ENCODE results near the gene MAST4. TPM values are rescaled to one million over a fixed set of nuclear protein-coding genes. Genes with fewer than 3 reads are reported as not detected.

MAST4 gene
- total RNA-seq, 1 experiment from 2014 or later: 10.9 TPM

DNA sequence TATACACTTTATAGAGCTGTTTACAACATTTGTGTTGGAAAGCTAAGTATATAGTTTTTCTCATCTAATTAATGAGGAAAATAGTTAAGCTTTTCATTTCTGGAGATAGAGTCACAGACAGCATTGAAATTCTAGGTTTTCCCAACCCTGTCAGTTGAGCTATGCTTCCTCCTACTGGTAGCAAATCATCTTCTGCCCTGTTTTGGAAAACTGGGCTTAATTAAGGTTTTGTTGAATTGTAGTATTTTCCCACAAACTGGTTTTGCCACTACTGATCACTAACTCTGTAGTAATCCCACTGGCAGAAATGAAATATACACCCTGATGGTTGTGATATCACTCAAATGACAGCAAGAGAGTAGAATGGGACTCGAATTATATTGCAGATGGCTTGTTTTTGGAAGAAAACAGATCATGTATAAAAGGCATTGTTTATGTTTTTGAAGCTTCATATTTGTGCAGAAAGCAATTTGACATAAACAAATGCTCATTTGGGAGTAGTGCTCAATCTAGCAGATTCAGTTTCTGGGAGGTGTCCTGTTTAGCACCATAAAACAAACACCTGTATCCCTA is 553.8 kb downstream of the MAST4 start:
- no peak for DNase-seq
- CTCF ChIA-PET: interaction anchor here (0.6 to 1.1 kb wide), 4 partner anchors 137 to 1268 kb away, joined by 3 to 5 read pairs (median 4); no protein-coding TSS in a partner anchor
- BruUV-seq (replicated peaks): no TSS peak

GRCh38 chr5:67152400-67152799 is 556.2 kb downstream of the MAST4 start:
- intact Hi-C loops (cut with micrococcal nuclease; ENCODE audit: unreplicated experiment): no loop called here
- Mint-ChIP-seq H3K27me3 (ENCODE audit: unreplicated experiment) (no peaks in the 10 kb centered on the region), H3K36me3 (ENCODE audit: insufficient read depth, unreplicated experiment) (no peaks in the 10 kb centered on the region), H3K4me1 (ENCODE audit: low read depth, unreplicated experiment) (peaks cover 7% of the 10 kb centered on the region), H3K4me3 (ENCODE audit: low read depth, unreplicated experiment) (no peak overlapping the region), H3K9me3 (ENCODE audit: low read depth, unreplicated experiment) (no peaks in the 10 kb centered on the region), H3K27ac (ENCODE audit: unreplicated experiment) (no peak overlapping the region)
- no peak for DNase-seq
- CTCF ChIA-PET: no interaction called here
- TF ChIP-seq, protein P1, sequence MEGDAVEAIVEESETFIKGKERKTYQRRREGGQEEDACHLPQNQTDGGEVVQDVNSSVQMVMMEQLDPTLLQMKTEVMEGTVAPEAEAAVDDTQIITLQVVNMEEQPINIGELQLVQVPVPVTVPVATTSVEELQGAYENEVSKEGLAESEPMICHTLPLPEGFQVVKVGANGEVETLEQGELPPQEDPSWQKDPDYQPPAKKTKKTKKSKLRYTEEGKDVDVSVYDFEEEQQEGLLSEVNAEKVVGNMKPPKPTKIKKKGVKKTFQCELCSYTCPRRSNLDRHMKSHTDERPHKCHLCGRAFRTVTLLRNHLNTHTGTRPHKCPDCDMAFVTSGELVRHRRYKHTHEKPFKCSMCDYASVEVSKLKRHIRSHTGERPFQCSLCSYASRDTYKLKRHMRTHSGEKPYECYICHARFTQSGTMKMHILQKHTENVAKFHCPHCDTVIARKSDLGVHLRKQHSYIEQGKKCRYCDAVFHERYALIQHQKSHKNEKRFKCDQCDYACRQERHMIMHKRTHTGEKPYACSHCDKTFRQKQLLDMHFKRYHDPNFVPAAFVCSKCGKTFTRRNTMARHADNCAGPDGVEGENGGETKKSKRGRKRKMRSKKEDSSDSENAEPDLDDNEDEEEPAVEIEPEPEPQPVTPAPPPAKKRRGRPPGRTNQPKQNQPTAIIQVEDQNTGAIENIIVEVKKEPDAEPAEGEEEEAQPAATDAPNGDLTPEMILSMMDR (IDR thresholded peaks at IDR 0.05; ENCODE audit: unreplicated experiment): no peak
- BruUV-seq (replicated peaks): no TSS peak

More for the DNA sequence above, 553.8 kb downstream of the MAST4 start:
- H3K36me3 Mint-ChIP-seq (ENCODE audit: insufficient read depth, unreplicated experiment): no peaks in the 10 kb centered on the region
- H3K4me1 Mint-ChIP-seq (ENCODE audit: low read depth, unreplicated experiment): no peaks in the 10 kb centered on the region
- no peak overlapping the region for H3K4me3 Mint-ChIP-seq (ENCODE audit: low read depth, unreplicated experiment)
- H3K27me3 Mint-ChIP-seq (ENCODE audit: unreplicated experiment): no peaks in the 10 kb centered on the region
- intact Hi-C loops (cut with micrococcal nuclease; ENCODE audit: unreplicated experiment): loop anchor here (1.0 to 2.0 kb wide), 3 partner anchors 161 to 343 kb away; no protein-coding TSS in a partner anchor
- H3K27ac Mint-ChIP-seq (ENCODE audit: unreplicated experiment): no peak overlapping the region
- no peaks in the 10 kb centered on the region for H3K9me3 Mint-ChIP-seq (ENCODE audit: low read depth, unreplicated experiment)
- TF ChIP-seq, protein P1 (IDR thresholded peaks at IDR 0.05; ENCODE audit: unreplicated experiment): no peak

DNA sequence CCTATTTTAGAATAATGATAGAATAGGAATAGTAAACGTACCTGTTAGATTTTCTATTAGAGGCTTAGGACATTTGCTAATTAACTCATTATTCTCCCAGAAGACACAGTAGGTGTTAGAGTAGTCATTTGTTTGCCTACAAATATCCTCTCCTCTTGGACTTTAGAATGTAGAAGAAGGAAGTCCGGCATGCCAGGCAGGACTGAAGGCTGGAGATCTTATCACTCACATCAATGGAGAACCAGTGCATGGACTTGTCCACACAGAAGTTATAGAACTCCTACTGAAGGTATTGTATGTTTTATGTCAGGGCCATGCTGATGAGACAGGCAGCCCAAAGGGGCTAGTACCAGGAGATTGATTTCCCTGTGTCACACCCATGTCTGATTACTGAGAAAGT is 557.1 kb downstream of the MAST4 start:
- no TSS peak for BruUV-seq (replicated peaks)
- TF ChIP-seq, protein P1 (IDR thresholded peaks at IDR 0.05; ENCODE audit: unreplicated experiment): no peak
- intact Hi-C loops (cut with micrococcal nuclease; ENCODE audit: unreplicated experiment): no loop called here
- Mint-ChIP-seq H3K27me3 (ENCODE audit: unreplicated experiment) (no peaks in the 10 kb centered on the region), H3K4me3 (ENCODE audit: low read depth, unreplicated experiment) (no peak overlapping the region), H3K9me3 (ENCODE audit: low read depth, unreplicated experiment) (no peaks in the 10 kb centered on the region), H3K4me1 (ENCODE audit: low read depth, unreplicated experiment) (peaks cover 8% of the 10 kb centered on the region), H3K36me3 (ENCODE audit: insufficient read depth, unreplicated experiment) (no peaks in the 10 kb centered on the region), H3K27ac (ENCODE audit: unreplicated experiment) (no peak overlapping the region)
- CTCF ChIA-PET: no interaction called here
- DNase-seq: no peak

GRCh38 chr5:67154556-67155206 is 558.5 kb downstream of the MAST4 start:
- no peak overlapping the region for H3K4me3 Mint-ChIP-seq (ENCODE audit: low read depth, unreplicated experiment)
- CTCF ChIA-PET: no interaction called here
- H3K9me3 Mint-ChIP-seq (ENCODE audit: low read depth, unreplicated experiment): no peaks in the 10 kb centered on the region
- no peak for DNase-seq
- H3K4me1 Mint-ChIP-seq (ENCODE audit: low read depth, unreplicated experiment): peaks cover 12% of the 10 kb centered on the region
- TF ChIP-seq, protein P1 (IDR thresholded peaks at IDR 0.05; ENCODE audit: unreplicated experiment): no peak
- intact Hi-C loops (cut with micrococcal nuclease; ENCODE audit: unreplicated experiment): no loop called here
- no TSS peak for BruUV-seq (replicated peaks)
- no peaks in the 10 kb centered on the region for H3K36me3 Mint-ChIP-seq (ENCODE audit: insufficient read depth, unreplicated experiment)
- H3K27ac Mint-ChIP-seq (ENCODE audit: unreplicated experiment): no peak overlapping the region
- H3K27me3 Mint-ChIP-seq (ENCODE audit: unreplicated experiment): no peaks in the 10 kb centered on the region
